HepG2 (cell line): Measurements from ENCODE around the gene ACTG2. TPM values are rescaled to one million over a fixed set of nuclear protein-coding genes. Genes with fewer than 3 reads are reported as not detected.

Source experiments
- ATAC-seq: fragments of 200-7000 bp; cut with Tn5 transposase; 3 replicates; pipeline ENCODE4 v1.9.1; 2020; ENCODE audit warnings: mild to moderate bottlenecking, moderate library complexity
- BruUV-seq: library from RNA; stranded (reverse); fragments of 400-500 nt; replicated peaks from 2 replicates; lab custom pipeline; 2021; lab: Mats Ljungman, UMichigan
- CTCF ChIA-PET: fragments of 300-600 bp; formaldehyde crosslinking; extraction: SDS; loops from one replicate; lab custom pipeline; 2021; ENCODE audit warnings: low total read pairs, inconsistent platforms, low intra/inter-chr PET ratio; lab: Yijun Ruan, JAX
- POLR2A ChIA-PET: fragments of 350-600 bp; sonication (Branson Sonifier 250); formaldehyde crosslinking; loops from one replicate; lab custom pipeline; 2020; ENCODE audit warnings: antibody characterized with exemption, inconsistent platforms; lab: Yijun Ruan, JAX
- DNase-seq: peaks from one replicate; pipeline ENCODE4 v3.0.0-alpha.2; 2015; ENCODE audit warnings: low spot score
- FAIRE-seq: peaks from 3 replicates; lab custom pipeline; 2011; peaks lifted over from hg19 to GRCh38; lab: Jason Lieb, UNC
- H2AFZ ChIP-seq: one replicate; pipeline ENCODE4 v1.6.1; 2011; ENCODE audit warnings: low read length, inconsistent platforms
- H3K27ac ChIP-seq: fragments of 300-600 bp; 3 replicates; pipeline ENCODE4 v1.8.0; 2011; ENCODE audit warnings: mixed run types, mild to moderate bottlenecking, mixed read lengths, low read length, inconsistent platforms; ENCODE audit not compliant: insufficient read depth; ENCODE audit errors: extremely low read length
- H3K27me3 ChIP-seq, 2 experiments: fragments of 200-600 bp in 1 of 2; 2 replicates in 1 of 2; 3 replicates in 1 of 2; pipeline versions ENCODE4 v1.6.0 to v1.8.0; 2011; ENCODE audit warnings: low read length in 2 of 2, mild to moderate bottlenecking in 2 of 2, moderate library complexity in 2 of 2, inconsistent platforms in 1 of 2; ENCODE audit not compliant: insufficient read depth in 2 of 2, control insufficient read depth in 1 of 2
- H3K36me3 ChIP-seq, 2 experiments: fragments of 200-600 bp in 1 of 2; replicated peaks in 1 of 2; 2 replicates in 1 of 2; 3 replicates in 1 of 2; pipeline versions ENCODE4 v1.5.1 to v1.8.0; 2011; ENCODE audit warnings: low read length in 2 of 2, inconsistent platforms in 1 of 2; ENCODE audit not compliant: insufficient read depth in 2 of 2, control insufficient read depth in 1 of 2
- H3K4me1 ChIP-seq: 2 replicates; pipeline ENCODE4 v1.5.1; 2012; ENCODE audit warnings: low read length, inconsistent platforms; ENCODE audit not compliant: insufficient read depth
- H3K4me2 ChIP-seq: 2 replicates; pipeline ENCODE4 v1.6.0; 2011; ENCODE audit warnings: low read depth, low read length, inconsistent platforms
- H3K4me3 ChIP-seq, 3 experiments: fragments of 200-600 bp in 1 of 3; sonication (generic), shearing (Covaris generic) in 1 of 3; replicated peaks in 1 of 3; 2 replicates each; pipeline ENCODE4 v1.5.1; 2011 to 2016; ENCODE audit warnings: low read length in 3 of 3, inconsistent platforms in 2 of 3, low read depth in 2 of 3, mild to moderate bottlenecking in 2 of 3, control low read depth in 1 of 3, mixed read lengths in 1 of 3; ENCODE audit not compliant: insufficient read depth in 1 of 3
- H3K79me2 ChIP-seq: one replicate; pipeline ENCODE4 v1.6.1; 2011; ENCODE audit warnings: low read length, inconsistent platforms; ENCODE audit not compliant: insufficient read depth
- H3K9ac ChIP-seq: 2 replicates; pipeline ENCODE4 v1.6.0; 2011; ENCODE audit warnings: mild to moderate bottlenecking, low read depth, low read length, inconsistent platforms; ENCODE audit not compliant: insufficient read depth
- H3K9me3 ChIP-seq: 2 replicates; pipeline ENCODE4 v1.5.1; 2012; ENCODE audit warnings: mild to moderate bottlenecking, low read length
- H4K20me1 ChIP-seq: 2 replicates; pipeline ENCODE4 v1.6.0; 2011; ENCODE audit warnings: inconsistent platforms, mild to moderate bottlenecking, low read length, moderate library complexity; ENCODE audit not compliant: insufficient read depth
- MAFF ChIP-seq: IDR thresholded peaks from 2 replicates; pipeline ENCODE4 v1.6.1; 2011; ENCODE audit warnings: low read depth, low read length, improper control_type of control experiment
- RBM22 ChIP-seq: fragments of 200-400 bp; formaldehyde crosslinking; optimal IDR thresholded peaks from 2 replicates; pipeline ENCODE3; 2017; ENCODE audit warnings: mild to moderate bottlenecking, low read length, moderate library complexity
- TARDBP ChIP-seq: sonication (generic); formaldehyde crosslinking; IDR thresholded peaks from 2 replicates; pipeline ENCODE4 v1.8.0; 2022; ENCODE audit warnings: mild to moderate bottlenecking, missing genetic modification reagents
- ZNF331 ChIP-seq: sonication (generic); formaldehyde crosslinking; IDR thresholded peaks from 2 replicates; pipeline ENCODE4 v1.4.0; 2020; ENCODE audit warnings: missing genetic modification reagents
- ZNF569 ChIP-seq: sonication (generic); formaldehyde crosslinking; IDR thresholded peaks from 2 replicates; pipeline ENCODE4 v1.5.0; 2020; ENCODE audit warnings: mild to moderate bottlenecking, missing genetic modification reagents, moderate library complexity, borderline replicate concordance
- WGBS: methylation state at CpG from one replicate; pipeline ENCODE4 v1.1.6; 2017; ENCODE audit warnings: low lambda C conversion rate; 5-methylcytosine and 5-hydroxymethylcytosine counted together
- in situ Hi-C: cut with HindIII; loops from 2 replicates; pipeline ENCODE4 v1.10.0; 2017; ENCODE audit warnings: low pct_unique_long_range_greater_than_20kb; ENCODE audit not compliant: extremely low pct_ligation_motif_present
- intact Hi-C: fragments of 100-400 bp; cut with micrococcal nuclease; formaldehyde crosslinking; loops from one replicate; pipeline ENCODE4 v1.10.0; 2022; ENCODE audit not compliant: unreplicated experiment
- polyA plus RNA-seq, 8 experiments: library from polyadenylated mRNA; depleted of rRNA in 3 of 8; stranded (reverse) in 7 of 8; unstranded in 1 of 8; fragments of >200 nt; fragmentation: Illumina TruSeq in 4 of 8; extraction: Trizol in 4 of 8; gene quantifications; 2 replicates each; pipeline versions ENCODE4 v1.2.1 to v1.2.3, GENCODE V29; 2011 to 2016; ENCODE audit warnings: low read depth in 4 of 8, missing spikeins in 1 of 8, mixed read lengths in 1 of 8; ENCODE audit not compliant: insufficient read depth in 1 of 8
- total RNA-seq, 5 experiments: library from RNA; depleted of rRNA; stranded (reverse); fragments of >200 nt; fragmentation: Illumina TruSeq; extraction: Trizol; gene quantifications; 2 replicates each; pipeline ENCODE4 v1.2.3, GENCODE V29; 2016; ENCODE audit warnings: low read depth in 1 of 5
- TF ChIP-seq, protein P1 (sequence below): sonication (generic); formaldehyde crosslinking; IDR thresholded peaks from 2 replicates; pipeline ENCODE4 v1.5.0; 2020; ENCODE audit warnings: missing genetic modification reagents
- TF ChIP-seq, protein P2 (sequence below): sonication (generic); formaldehyde crosslinking; IDR thresholded peaks from 2 replicates; pipeline ENCODE4 v1.5.0; 2020; ENCODE audit warnings: missing genetic modification reagents, mild to moderate bottlenecking, borderline replicate concordance

ACTG2 gene
- total and polyA plus RNA-seq, 2 of the 13 experiments (the other 11 are each of a cell fraction or from before 2014, with no cell fraction given): 0.13 TPM; not detected in 1

DNA sequence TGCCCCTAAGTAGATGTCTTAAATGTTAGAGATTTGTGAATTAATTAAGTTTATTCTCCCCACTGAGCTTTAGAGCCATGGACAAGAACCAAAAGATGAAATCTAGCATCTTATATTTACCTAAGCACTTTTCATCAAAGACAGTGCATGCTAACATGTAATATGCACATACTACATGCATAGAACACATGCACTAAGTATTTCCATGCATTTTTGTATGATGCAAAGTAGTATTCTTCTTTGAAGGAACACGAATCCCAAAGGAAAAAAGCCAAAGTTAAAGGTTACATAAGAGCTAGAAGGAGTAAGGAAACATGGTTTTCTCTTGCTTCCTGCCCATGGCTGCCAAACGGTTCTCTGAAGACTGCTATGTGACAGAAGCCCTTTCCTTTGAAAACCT is 48.7 kb upstream of the ACTG2 start (continued):
- no peak for TF ChIP-seq TARDBP (CRISPR knock-in tag)
- TF ChIP-seq MAFF: no peak
- TF ChIP-seq ZNF331 (CRISPR knock-in tag): no peak
- TF ChIP-seq, protein P1, sequence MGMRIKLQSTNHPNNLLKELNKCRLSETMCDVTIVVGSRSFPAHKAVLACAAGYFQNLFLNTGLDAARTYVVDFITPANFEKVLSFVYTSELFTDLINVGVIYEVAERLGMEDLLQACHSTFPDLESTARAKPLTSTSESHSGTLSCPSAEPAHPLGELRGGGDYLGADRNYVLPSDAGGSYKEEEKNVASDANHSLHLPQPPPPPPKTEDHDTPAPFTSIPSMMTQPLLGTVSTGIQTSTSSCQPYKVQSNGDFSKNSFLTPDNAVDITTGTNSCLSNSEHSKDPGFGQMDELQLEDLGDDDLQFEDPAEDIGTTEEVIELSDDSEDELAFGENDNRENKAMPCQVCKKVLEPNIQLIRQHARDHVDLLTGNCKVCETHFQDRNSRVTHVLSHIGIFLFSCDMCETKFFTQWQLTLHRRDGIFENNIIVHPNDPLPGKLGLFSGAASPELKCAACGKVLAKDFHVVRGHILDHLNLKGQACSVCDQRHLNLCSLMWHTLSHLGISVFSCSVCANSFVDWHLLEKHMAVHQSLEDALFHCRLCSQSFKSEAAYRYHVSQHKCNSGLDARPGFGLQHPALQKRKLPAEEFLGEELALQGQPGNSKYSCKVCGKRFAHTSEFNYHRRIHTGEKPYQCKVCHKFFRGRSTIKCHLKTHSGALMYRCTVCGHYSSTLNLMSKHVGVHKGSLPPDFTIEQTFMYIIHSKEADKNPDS: no peak
- TF ChIP-seq ZNF569 (CRISPR knock-in tag): no peak

DNA sequence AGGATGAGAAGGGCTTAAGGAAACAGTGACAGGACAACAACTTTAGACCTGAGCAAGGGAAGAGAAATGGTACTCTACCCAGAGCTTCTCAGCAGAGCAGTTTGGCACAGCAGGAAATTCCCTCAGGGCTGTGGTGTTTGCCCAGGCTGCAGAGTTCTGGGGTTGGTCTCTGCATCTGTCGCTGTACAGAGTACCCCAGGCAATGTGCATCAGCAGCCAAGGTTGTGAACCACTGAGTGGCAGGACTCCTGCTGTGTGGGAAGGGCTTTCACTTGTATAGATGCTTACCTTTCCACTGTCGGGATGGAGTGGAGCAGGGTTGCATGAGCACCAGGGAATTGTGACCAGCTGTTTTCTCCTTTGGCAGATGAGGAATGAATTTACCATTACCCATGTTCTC is 42.8 kb upstream of the ACTG2 start:
- DNase-seq: no peak
- no peak overlapping the region for H3K4me3 ChIP-seq
- H3K27ac ChIP-seq: no peak overlapping the region
- H3K4me2 ChIP-seq: no peak overlapping the region
- H3K9ac ChIP-seq: no peak overlapping the region
- H3K27me3 ChIP-seq: no peaks in the 10 kb centered on the region
- no peak overlapping the region for H2AFZ ChIP-seq
- FAIRE-seq: no peak
- intact Hi-C loops: no loop called here
- no peaks in the 10 kb centered on the region for H3K4me1 ChIP-seq
- H3K9me3 ChIP-seq: no peaks in the 10 kb centered on the region
- H4K20me1 ChIP-seq: no peaks in the 10 kb centered on the region
- in situ Hi-C loops: no loop called here
- TF ChIP-seq, protein P2, sequence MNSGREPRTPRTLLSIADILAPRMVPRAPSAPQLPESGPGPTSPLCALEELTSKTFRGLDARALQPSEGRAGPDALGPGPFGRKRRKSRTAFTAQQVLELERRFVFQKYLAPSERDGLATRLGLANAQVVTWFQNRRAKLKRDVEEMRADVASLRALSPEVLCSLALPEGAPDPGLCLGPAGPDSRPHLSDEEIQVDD (CRISPR knock-in tag): no peak
- TF ChIP-seq RBM22: peak; percentile 16
- peaks cover 32 to 80% of the 10 kb centered on the region in 2 experiments for H3K36me3 ChIP-seq
- CTCF ChIA-PET: no interaction called here
- no peak for ATAC-seq
- WGBS: 95% methylated on average over 2 of the region's 2 CpGs
- POLR2A ChIA-PET: no interaction called here
- BruUV-seq: no TSS peak
- H3K79me2 ChIP-seq: no peaks in the 10 kb centered on the region
